ENCODE results near the gene SINHCAF.

DNA sequence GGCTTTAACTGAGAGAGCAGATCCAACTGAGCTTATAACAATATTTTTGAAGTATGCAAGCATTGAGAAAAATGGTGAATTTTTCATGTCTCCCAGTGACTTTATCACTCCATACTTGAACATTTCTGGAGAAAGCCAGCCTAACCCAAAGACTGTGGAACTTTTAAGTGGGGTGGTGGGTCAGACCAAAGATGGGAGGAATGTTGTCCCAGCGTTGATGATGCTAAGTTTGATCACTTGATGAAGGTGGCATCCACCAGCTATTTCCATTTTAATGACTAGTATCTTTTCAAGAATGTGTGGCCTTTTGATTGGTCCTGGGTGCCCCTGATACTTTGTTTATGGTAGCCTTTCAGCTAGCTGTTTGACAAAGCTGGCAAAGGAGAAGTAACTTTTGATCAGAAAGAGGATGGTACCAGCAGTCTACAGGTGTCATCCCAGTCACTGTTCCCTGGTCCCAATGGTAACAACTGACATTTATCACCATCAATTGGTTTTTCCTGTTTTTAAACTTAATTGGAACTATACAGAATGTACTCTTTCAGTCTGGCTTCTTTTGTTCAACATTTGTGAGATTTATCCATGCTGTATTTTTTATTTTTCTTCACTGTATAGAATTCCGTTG, 14.2 kb downstream of the SINHCAF start:
- TF ChIP-seq, protein P1, sequence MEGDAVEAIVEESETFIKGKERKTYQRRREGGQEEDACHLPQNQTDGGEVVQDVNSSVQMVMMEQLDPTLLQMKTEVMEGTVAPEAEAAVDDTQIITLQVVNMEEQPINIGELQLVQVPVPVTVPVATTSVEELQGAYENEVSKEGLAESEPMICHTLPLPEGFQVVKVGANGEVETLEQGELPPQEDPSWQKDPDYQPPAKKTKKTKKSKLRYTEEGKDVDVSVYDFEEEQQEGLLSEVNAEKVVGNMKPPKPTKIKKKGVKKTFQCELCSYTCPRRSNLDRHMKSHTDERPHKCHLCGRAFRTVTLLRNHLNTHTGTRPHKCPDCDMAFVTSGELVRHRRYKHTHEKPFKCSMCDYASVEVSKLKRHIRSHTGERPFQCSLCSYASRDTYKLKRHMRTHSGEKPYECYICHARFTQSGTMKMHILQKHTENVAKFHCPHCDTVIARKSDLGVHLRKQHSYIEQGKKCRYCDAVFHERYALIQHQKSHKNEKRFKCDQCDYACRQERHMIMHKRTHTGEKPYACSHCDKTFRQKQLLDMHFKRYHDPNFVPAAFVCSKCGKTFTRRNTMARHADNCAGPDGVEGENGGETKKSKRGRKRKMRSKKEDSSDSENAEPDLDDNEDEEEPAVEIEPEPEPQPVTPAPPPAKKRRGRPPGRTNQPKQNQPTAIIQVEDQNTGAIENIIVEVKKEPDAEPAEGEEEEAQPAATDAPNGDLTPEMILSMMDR (conservative IDR thresholded peaks at IDR 0.05 in 1 of 2, IDR thresholded peaks at IDR 0.05 in 1 of 2; ENCODE audit: low read depth in 1 of 2, low read length in 2 of 2), result no peak
- TF ChIP-seq EZH2 (IDR thresholded peaks at IDR 0.05; ENCODE audit: low read length, missing control alignments), result no peak
